HepG2 (cell line): ENCODE results near the gene ERH. TPM values are rescaled to one million over a fixed set of nuclear protein-coding genes. Genes with fewer than 3 reads are reported as not detected.

ENCODE experiments used
- ATAC-seq: fragments of 200-7000 bp; cut with Tn5 transposase; 3 replicates; pipeline ENCODE4 v1.9.1; 2020; ENCODE audit warnings: mild to moderate bottlenecking, moderate library complexity
- BruUV-seq: library from RNA; stranded (reverse); fragments of 400-500 nt; replicated peaks from 2 replicates; lab custom pipeline; 2021; lab: Mats Ljungman, UMichigan
- CTCF ChIA-PET: fragments of 300-600 bp; formaldehyde crosslinking; extraction: SDS; loops from one replicate; lab custom pipeline; 2021; ENCODE audit warnings: low total read pairs, inconsistent platforms, low intra/inter-chr PET ratio; lab: Yijun Ruan, JAX
- POLR2A ChIA-PET: fragments of 350-600 bp; sonication (Branson Sonifier 250); formaldehyde crosslinking; loops from one replicate; lab custom pipeline; 2020; ENCODE audit warnings: antibody characterized with exemption, inconsistent platforms; lab: Yijun Ruan, JAX
- DNase-seq: peaks from one replicate; pipeline ENCODE4 v3.0.0-alpha.2; 2015; ENCODE audit warnings: low spot score
- FAIRE-seq: peaks from 3 replicates; lab custom pipeline; 2011; peaks lifted over from hg19 to GRCh38; lab: Jason Lieb, UNC
- H2AFZ ChIP-seq: one replicate; pipeline ENCODE4 v1.6.1; 2011; ENCODE audit warnings: low read length, inconsistent platforms
- H3K27ac ChIP-seq: fragments of 300-600 bp; 3 replicates; pipeline ENCODE4 v1.8.0; 2011; ENCODE audit warnings: mixed run types, mild to moderate bottlenecking, mixed read lengths, low read length, inconsistent platforms; ENCODE audit not compliant: insufficient read depth; ENCODE audit errors: extremely low read length
- H3K27me3 ChIP-seq, 2 experiments: fragments of 200-600 bp in 1 of 2; 2 replicates in 1 of 2; 3 replicates in 1 of 2; pipeline versions ENCODE4 v1.6.0 to v1.8.0; 2011; ENCODE audit warnings: low read length in 2 of 2, mild to moderate bottlenecking in 2 of 2, moderate library complexity in 2 of 2, inconsistent platforms in 1 of 2; ENCODE audit not compliant: insufficient read depth in 2 of 2, control insufficient read depth in 1 of 2
- H3K36me3 ChIP-seq, 2 experiments: fragments of 200-600 bp in 1 of 2; replicated peaks in 1 of 2; 2 replicates in 1 of 2; 3 replicates in 1 of 2; pipeline versions ENCODE4 v1.5.1 to v1.8.0; 2011; ENCODE audit warnings: low read length in 2 of 2, inconsistent platforms in 1 of 2; ENCODE audit not compliant: insufficient read depth in 2 of 2, control insufficient read depth in 1 of 2
- H3K4me1 ChIP-seq: 2 replicates; pipeline ENCODE4 v1.5.1; 2012; ENCODE audit warnings: low read length, inconsistent platforms; ENCODE audit not compliant: insufficient read depth
- H3K4me2 ChIP-seq: 2 replicates; pipeline ENCODE4 v1.6.0; 2011; ENCODE audit warnings: low read depth, low read length, inconsistent platforms
- H3K4me3 ChIP-seq, 3 experiments: fragments of 200-600 bp in 1 of 3; sonication (generic), shearing (Covaris generic) in 1 of 3; replicated peaks in 1 of 3; 2 replicates each; pipeline ENCODE4 v1.5.1; 2011 to 2016; ENCODE audit warnings: low read length in 3 of 3, inconsistent platforms in 2 of 3, low read depth in 2 of 3, mild to moderate bottlenecking in 2 of 3, control low read depth in 1 of 3, mixed read lengths in 1 of 3; ENCODE audit not compliant: insufficient read depth in 1 of 3
- H3K79me2 ChIP-seq: one replicate; pipeline ENCODE4 v1.6.1; 2011; ENCODE audit warnings: low read length, inconsistent platforms; ENCODE audit not compliant: insufficient read depth
- H3K9ac ChIP-seq: 2 replicates; pipeline ENCODE4 v1.6.0; 2011; ENCODE audit warnings: mild to moderate bottlenecking, low read depth, low read length, inconsistent platforms; ENCODE audit not compliant: insufficient read depth
- H3K9me3 ChIP-seq: 2 replicates; pipeline ENCODE4 v1.5.1; 2012; ENCODE audit warnings: mild to moderate bottlenecking, low read length
- H4K20me1 ChIP-seq: 2 replicates; pipeline ENCODE4 v1.6.0; 2011; ENCODE audit warnings: inconsistent platforms, mild to moderate bottlenecking, low read length, moderate library complexity; ENCODE audit not compliant: insufficient read depth
- AKAP8 ChIP-seq: sonication (generic); formaldehyde crosslinking; IDR thresholded peaks from 2 replicates; pipeline ENCODE4 v1.5.1; 2020; ENCODE audit warnings: mild to moderate bottlenecking, missing genetic modification reagents
- BCL3 ChIP-seq: sonication (generic); formaldehyde crosslinking; IDR thresholded peaks from 2 replicates; pipeline ENCODE4 v1.5.1; 2020; ENCODE audit warnings: mild to moderate bottlenecking, missing genetic modification reagents, moderate library complexity
- HCFC1 ChIP-seq: fragments of 150-350 bp; IDR thresholded peaks from 2 replicates; pipeline ENCODE4 v1.6.1; 2014; ENCODE audit warnings: low read depth, low read length
- HDAC6 ChIP-seq: fragments of 200-600 bp; sonication (generic); IDR thresholded peaks from 2 replicates; pipeline ENCODE4 v1.7.0; 2017; ENCODE audit warnings: mild to moderate bottlenecking, antibody characterized with exemption, low read length, low read depth
- KMT2A ChIP-seq: sonication (generic); formaldehyde crosslinking; IDR thresholded peaks from 2 replicates; pipeline ENCODE4 v1.4.0; 2020; ENCODE audit warnings: missing genetic modification reagents
- LCORL ChIP-seq, 2 experiments: fragments of 450-650 bp in 1 of 2; sonication (generic) in 1 of 2; formaldehyde crosslinking in 1 of 2; IDR thresholded peaks; 2 replicates each; pipeline versions ENCODE4 v1.5.0 to v1.6.1; 2017 to 2020; ENCODE audit warnings: antibody characterized with exemption in 1 of 2, missing genetic modification reagents in 1 of 2
- MED1 ChIP-seq: sonication (generic); formaldehyde crosslinking; IDR thresholded peaks from 2 replicates; pipeline ENCODE4 v1.4.0; 2020; ENCODE audit warnings: missing genetic modification reagents
- SIX1 ChIP-seq: sonication (generic); formaldehyde crosslinking; IDR thresholded peaks from 2 replicates; pipeline ENCODE4 v1.4.0; 2020; ENCODE audit warnings: missing genetic modification reagents, borderline replicate concordance
- SYNCRIP ChIP-seq: fragments of 200-400 bp; formaldehyde crosslinking; IDR thresholded peaks from 2 replicates; pipeline ENCODE4 v1.6.1; 2018; ENCODE audit warnings: mild to moderate bottlenecking, low read depth, low read length; ENCODE audit not compliant: insufficient read depth
- TCF12 ChIP-seq, 2 experiments: fragments of 450-650 bp in 1 of 2; sonication (generic) in 1 of 2; formaldehyde crosslinking in 1 of 2; IDR thresholded peaks; 2 replicates each; pipeline versions ENCODE4 v1.6.1 to v1.8.0; 2017 to 2022; ENCODE audit warnings: antibody characterized with exemption in 1 of 2, mild to moderate bottlenecking in 1 of 2, missing genetic modification reagents in 1 of 2, moderate library complexity in 1 of 2
- TFDP1 ChIP-seq: IDR thresholded peaks from 2 replicates; pipeline ENCODE4 v1.6.1; 2016; ENCODE audit warnings: missing compliant biosample characterization, missing genetic modification reagents, borderline replicate concordance
- ZFP90 ChIP-seq: sonication (generic); formaldehyde crosslinking; IDR thresholded peaks from 2 replicates; pipeline ENCODE4 v1.8.0; 2022; ENCODE audit warnings: missing genetic modification reagents, mild to moderate bottlenecking, inconsistent platforms, borderline replicate concordance
- ZMYM4 ChIP-seq: sonication (generic); formaldehyde crosslinking; IDR thresholded peaks from 2 replicates; pipeline ENCODE4 v1.8.1; 2023; ENCODE audit warnings: mild to moderate bottlenecking, missing genetic modification reagents
- ZNF510 ChIP-seq: sonication (generic); formaldehyde crosslinking; IDR thresholded peaks from 2 replicates; pipeline ENCODE4 v1.4.0; 2020; ENCODE audit warnings: low read depth, mild to moderate bottlenecking, missing genetic modification reagents
- WGBS: methylation state at CpG from one replicate; pipeline ENCODE4 v1.1.6; 2017; ENCODE audit warnings: low lambda C conversion rate; 5-methylcytosine and 5-hydroxymethylcytosine counted together
- in situ Hi-C: cut with HindIII; loops from 2 replicates; pipeline ENCODE4 v1.10.0; 2017; ENCODE audit warnings: low pct_unique_long_range_greater_than_20kb; ENCODE audit not compliant: extremely low pct_ligation_motif_present
- intact Hi-C: fragments of 100-400 bp; cut with micrococcal nuclease; formaldehyde crosslinking; loops from one replicate; pipeline ENCODE4 v1.10.0; 2022; ENCODE audit not compliant: unreplicated experiment
- polyA plus RNA-seq, 8 experiments: library from polyadenylated mRNA; depleted of rRNA in 3 of 8; stranded (reverse) in 7 of 8; unstranded in 1 of 8; fragments of >200 nt; fragmentation: Illumina TruSeq in 4 of 8; extraction: Trizol in 4 of 8; gene quantifications; 2 replicates each; pipeline versions ENCODE4 v1.2.1 to v1.2.3, GENCODE V29; 2011 to 2016; ENCODE audit warnings: low read depth in 4 of 8, missing spikeins in 1 of 8, mixed read lengths in 1 of 8; ENCODE audit not compliant: insufficient read depth in 1 of 8
- total RNA-seq, 5 experiments: library from RNA; depleted of rRNA; stranded (reverse); fragments of >200 nt; fragmentation: Illumina TruSeq; extraction: Trizol; gene quantifications; 2 replicates each; pipeline ENCODE4 v1.2.3, GENCODE V29; 2016; ENCODE audit warnings: low read depth in 1 of 5

Gene ERH
- total and polyA plus RNA-seq, 2 of the 13 experiments (the other 11 are each of a cell fraction or from before 2014, with no cell fraction given), result 105 to 341 TPM

GRCh38 chr14:69355154-69355597 lies 42.9 kb downstream of the ERH start:
- H3K27me3 ChIP-seq, result peaks cover 1 to 22% of the 10 kb centered on the region in 2 experiments; a peak in 2 of 5 replicates
- in situ Hi-C loops, result no loop called here
- WGBS, result 75% methylated on average over 5 of the region's 6 CpGs
- no peaks in the 10 kb centered on the region for H4K20me1 ChIP-seq
- ATAC-seq (peak; percentile 30), FAIRE-seq (no peak), DNase-seq (no peak)
- intact Hi-C loops, result no loop called here
- no peaks in the 10 kb centered on the region for H3K9me3 ChIP-seq
- H3K9ac ChIP-seq, result peak overlapping the region; percentile 49; the same call in 1 of the 2 replicates
- peaks cover 30% of the 10 kb centered on the region for H3K4me1 ChIP-seq
- POLR2A ChIA-PET, result no interaction called here
- H3K4me3 ChIP-seq, result no peak overlapping the region
- no peak overlapping the region for H2AFZ ChIP-seq
- H3K36me3 ChIP-seq, result no peaks in the 10 kb centered on the region
- H3K27ac ChIP-seq, result no peak overlapping the region
- no peaks in the 10 kb centered on the region for H3K79me2 ChIP-seq
- TF ChIP-seq TCF12 (IDR thresholded peaks at IDR 0.05) (no peak), TCF12 (CRISPR knock-in tag; IDR thresholded peaks at IDR 0.05) (no peak), KMT2A (CRISPR knock-in tag) (no peak), HCFC1 (no peak), MED1 (no peak), HDAC6 (no peak), SIX1 (no peak)
- CTCF ChIA-PET, result no interaction called here
- peak overlapping the region; percentile 83 for H3K4me2 ChIP-seq
- BruUV-seq, result no TSS peak

DNA sequence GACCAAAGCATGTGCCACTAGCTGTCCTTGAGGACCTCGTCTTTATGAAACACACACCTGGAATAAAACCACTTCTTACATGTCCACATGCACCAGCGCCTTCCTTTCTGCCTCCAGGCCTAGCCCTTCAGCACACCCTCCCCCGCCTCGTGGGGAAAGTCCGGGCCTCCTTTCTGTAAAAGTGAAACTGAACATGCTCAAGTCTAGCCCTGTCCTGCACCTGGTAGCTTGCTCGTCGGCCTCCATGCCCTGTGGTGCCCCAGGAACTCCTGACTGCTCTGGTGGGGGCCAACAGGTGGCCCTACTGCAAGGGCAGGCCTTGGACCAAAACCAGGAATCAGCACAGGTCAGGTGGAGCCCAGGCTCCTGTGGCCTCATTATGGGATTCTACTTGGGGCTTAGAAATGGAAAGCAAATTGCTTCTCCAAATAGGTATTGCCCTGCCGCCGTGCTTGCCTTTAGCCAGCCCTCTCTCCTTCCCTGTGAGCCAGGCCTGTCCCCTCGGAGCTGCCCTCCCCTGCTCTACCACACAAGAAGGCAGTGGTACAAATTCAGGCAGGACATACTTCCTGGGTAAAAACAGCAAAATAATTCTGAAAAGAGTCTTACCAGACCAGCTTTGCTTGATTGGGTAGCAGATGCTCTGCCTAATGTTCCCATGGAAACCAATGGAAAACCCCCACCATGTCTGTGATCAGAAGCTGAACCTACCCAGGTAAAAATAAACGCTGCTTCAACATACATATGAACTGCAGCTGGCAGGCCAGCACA lies 43.5 kb downstream of the ERH start:
- Histone ChIP-seq H3K4me3 (peak overlapping the region; percentile 50 to 68 (median 56)), H3K79me2 (no peaks in the 10 kb centered on the region), H3K27ac (no peak overlapping the region), H2AFZ (peak overlapping the region; percentile 47), H3K36me3 (no peaks in the 10 kb centered on the region), H3K4me2 (peak overlapping the region; percentile 83), H3K4me1 (peaks cover 30% of the 10 kb centered on the region), H4K20me1 (no peaks in the 10 kb centered on the region), H3K9me3 (no peaks in the 10 kb centered on the region), H3K9ac (peak overlapping the region; percentile 49), H3K27me3 (peaks cover 1 to 24% of the 10 kb centered on the region in 2 experiments; a peak in 2 of 5 replicates)
- WGBS, result 3% methylated on average over 9 of the region's 11 CpGs
- CTCF ChIA-PET, result no interaction called here
- peak; percentile 68 for ATAC-seq
- FAIRE-seq, result no peak
- in situ Hi-C loops (loop anchor here (5.0 kb wide), 1 partner anchor 92 kb away; the partner anchor contains the start of gene GALNT16), intact Hi-C loops (no loop called here)
- DNase-seq, result peak; percentile 16
- POLR2A ChIA-PET, result no interaction called here
- BruUV-seq, result no TSS peak
- TF ChIP-seq ZFP90 (CRISPR knock-in tag) (0 out of 2 replicates have a peak, but pooled peaks have one; percentile 39), AKAP8 (no peak), LCORL (IDR thresholded peaks at IDR 0.05) (no peak), LCORL (CRISPR knock-in tag; IDR thresholded peaks at IDR 0.05) (0 out of 2 replicates have a peak, but pooled peaks have one; percentile 43), ZNF510 (CRISPR knock-in tag) (no peak), ZMYM4 (CRISPR knock-in tag) (no peak), BCL3 (CRISPR knock-in tag) (peak; percentile 48; the same call in 1 of the 2 replicates), TFDP1 (CRISPR knock-in tag) (0 out of 2 replicates have a peak, but pooled peaks have one; percentile 18), SYNCRIP (no peak)
